ENCODE results near the gene MFGE8.

MFGE8 gene

DNA sequence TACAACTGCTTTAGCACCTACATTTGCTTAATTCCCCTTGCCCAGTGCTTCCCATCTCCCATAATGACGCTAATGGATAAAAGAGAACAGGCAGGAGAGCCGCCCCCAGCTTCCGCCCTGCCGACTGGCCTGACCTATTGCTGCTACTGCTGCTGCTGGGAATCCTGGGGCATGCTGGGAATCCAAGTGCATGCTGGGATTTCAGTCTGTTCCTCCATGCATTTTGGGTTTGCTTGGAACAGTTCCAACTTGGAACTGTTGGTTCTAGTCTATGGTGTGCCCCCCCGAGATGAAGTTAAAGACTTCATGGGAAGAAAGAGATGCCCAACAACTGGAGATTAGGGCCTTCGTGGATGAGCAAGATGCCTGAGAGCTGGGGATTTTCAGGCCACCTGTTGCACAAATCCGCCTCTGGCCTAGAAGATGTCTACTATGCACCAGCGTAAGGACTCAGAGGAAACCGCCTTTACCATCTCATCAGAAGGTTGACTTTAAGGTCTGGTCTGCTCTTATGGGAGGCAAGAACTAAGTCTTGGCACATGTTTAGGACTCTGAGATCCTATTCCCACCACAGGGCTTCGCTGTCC, 46.8 kb downstream of the MFGE8 start:
- DNase-seq, result no peak

GRCh38 chr15:88865498-88866099, 47.6 kb downstream of the MFGE8 start:
- DNase-seq, result no peak

DNA sequence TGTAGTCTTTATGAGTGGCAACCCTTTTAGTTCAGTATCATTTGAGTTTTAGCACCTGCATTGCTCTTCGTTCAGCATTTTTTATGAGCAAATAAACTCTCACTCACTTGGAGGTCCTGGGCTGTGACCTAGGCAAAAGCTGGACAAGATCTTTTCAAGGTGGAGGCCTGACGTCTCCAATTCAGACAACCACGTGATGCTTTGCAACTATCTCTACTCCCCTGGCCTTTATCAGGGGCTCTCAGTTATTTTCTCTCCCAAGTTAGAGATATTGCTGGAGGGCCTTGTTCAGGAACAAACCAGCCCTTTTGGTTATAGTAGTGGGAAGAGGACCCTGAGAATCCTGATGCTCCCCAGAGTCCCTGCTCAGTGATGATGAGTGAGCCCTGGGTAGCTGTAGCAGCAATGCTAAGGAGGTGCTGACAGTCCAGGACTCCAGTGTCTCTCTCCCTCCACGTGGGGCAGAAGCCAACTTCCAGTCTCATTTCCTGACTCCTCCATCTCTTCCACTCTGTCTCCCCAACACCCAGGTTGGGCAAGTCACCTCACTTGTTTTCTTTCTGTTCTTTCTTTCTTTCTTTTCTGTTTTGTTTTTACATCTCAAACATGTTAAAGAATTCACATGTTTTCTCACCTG, 48.2 kb downstream of the MFGE8 start:
- no peak for DNase-seq

- DNase-seq, result no peak
These were observed 49.8 kb downstream of the MFGE8 start for GRCh38 chr15:88863412-88863811.

DNA sequence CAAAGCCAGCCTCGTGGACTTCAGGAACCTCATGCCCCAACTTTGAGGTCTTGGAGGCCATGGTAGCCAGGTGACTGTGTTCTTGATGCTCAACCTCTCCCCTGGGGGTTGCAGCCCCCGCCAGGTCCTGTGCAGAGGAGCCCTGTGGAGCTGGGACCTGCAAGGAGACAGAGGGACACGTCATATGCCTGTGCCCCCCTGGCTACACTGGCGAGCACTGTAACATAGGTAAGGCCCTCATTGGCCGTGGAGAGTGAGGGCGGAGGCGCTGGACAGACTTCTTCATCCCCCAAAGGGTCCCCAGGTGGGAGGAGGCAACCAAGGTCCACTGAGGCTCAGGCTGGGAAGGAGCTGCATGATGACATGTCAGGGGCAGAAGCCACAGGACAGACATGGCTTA, 53.0 kb downstream of the MFGE8 start:
- DNase-seq, result no peak

GRCh38 chr15:88859550-88859949, 53.6 kb downstream of the MFGE8 start:
- no peak for DNase-seq

GRCh38 chr15:88858934-88859333, 54.2 kb downstream of the MFGE8 start:
- no peak for DNase-seq

DNA sequence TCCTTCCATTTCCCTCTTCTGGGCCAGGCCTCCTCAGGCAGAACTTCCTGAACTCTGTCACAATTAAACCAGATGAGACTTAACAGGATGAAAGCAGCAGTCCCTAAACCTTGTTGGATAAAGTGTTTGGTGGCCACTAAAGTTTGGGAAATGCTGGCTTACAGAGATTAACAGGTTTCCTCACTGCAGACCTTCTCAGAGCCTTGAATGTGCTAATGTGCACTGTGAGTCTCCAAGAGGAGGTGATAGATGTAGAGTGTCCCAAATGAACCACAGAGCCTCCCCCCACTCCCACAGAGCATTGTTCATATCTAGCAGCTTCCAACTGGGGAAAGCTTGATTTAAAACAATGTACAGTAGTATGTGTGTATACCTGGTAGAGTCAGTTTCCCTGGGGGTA, 60.7 kb downstream of the MFGE8 start:
- no peak for DNase-seq

- DNase-seq, result no peak
These were observed 63.7 kb downstream of the MFGE8 start for GRCh38 chr15:88849376-88850072.
